ENCODE data around the gene DNAJB9.
A peak's percentile ranks its signal among the peaks of the same experiment; 100 is the strongest.

Gene DNAJB9

DNA sequence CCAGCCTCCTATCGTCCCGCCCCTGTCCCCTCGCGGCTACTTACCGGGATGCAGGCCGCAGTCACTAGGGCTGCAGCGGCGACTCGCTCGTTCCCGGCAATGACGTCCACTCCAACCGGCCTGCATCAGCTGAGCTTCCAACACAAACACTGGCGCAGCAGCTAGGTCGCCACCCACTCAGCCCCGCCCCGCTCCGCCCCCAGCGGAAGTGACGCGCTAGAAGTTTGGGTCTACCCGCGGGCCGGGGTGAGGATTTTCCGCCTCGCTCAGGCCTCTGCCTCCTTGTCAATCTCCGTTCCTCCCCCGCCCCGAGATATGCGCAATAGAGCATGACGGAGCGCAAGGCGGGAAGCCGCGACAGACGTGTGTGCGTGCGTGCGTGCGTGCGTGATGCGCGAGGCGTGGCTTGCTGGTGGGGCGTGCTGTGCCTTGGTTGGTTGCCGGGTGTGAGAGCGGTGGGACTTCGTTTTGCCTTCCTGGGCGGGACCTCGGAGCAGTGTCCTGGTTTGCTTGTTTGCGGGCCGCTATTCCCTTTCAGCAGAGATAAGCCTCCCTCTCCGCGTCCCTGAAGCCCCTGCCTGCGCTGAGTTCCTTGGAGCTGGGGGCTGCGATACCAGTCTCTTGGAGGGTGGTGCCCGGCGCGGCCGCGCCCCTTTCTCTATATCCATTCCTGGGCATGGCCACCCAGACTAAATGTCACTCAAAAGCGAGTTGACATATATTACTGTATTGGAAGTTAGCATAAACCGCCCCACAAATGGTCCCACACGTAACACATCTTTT lies 43.5 kb upstream of the DNAJB9 start, which contains the start of gene PNPLA8:
PNPLA8 (minus strand) TSS at position 151 of the 783 bp plus-strand sequence. CDS start 10,644 bp downstream, outside the sequence.
- peak within 1 kb of the TSS; percentile 77 for H3K9ac ChIP-seq (ENCODE audit: low read length)
- H3F3A ChIP-seq (ENCODE audit: insufficient read depth): peaks cover 16% of the 10 kb centered on the region; the same call in 1 of the 2 replicates
- H4K20me1 ChIP-seq (ENCODE audit: low read depth, low read length): no peaks in the 10 kb centered on the region
- no peaks in the 10 kb centered on the region for H3K36me3 ChIP-seq (ENCODE audit: low read length)
- H3K79me2 ChIP-seq (ENCODE audit: insufficient read depth, low read length): peaks cover 43% of the 10 kb centered on the region
- H3K9me3 ChIP-seq (ENCODE audit: insufficient read depth, low read length): no peaks in the 10 kb centered on the region
- no peaks in the 10 kb centered on the region for H3K9me2 ChIP-seq (replicated peaks; ENCODE audit: insufficient read depth, low read length)
- TF ChIP-seq, protein P1, sequence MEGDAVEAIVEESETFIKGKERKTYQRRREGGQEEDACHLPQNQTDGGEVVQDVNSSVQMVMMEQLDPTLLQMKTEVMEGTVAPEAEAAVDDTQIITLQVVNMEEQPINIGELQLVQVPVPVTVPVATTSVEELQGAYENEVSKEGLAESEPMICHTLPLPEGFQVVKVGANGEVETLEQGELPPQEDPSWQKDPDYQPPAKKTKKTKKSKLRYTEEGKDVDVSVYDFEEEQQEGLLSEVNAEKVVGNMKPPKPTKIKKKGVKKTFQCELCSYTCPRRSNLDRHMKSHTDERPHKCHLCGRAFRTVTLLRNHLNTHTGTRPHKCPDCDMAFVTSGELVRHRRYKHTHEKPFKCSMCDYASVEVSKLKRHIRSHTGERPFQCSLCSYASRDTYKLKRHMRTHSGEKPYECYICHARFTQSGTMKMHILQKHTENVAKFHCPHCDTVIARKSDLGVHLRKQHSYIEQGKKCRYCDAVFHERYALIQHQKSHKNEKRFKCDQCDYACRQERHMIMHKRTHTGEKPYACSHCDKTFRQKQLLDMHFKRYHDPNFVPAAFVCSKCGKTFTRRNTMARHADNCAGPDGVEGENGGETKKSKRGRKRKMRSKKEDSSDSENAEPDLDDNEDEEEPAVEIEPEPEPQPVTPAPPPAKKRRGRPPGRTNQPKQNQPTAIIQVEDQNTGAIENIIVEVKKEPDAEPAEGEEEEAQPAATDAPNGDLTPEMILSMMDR (IDR thresholded peaks at IDR 0.05; ENCODE audit: insufficient read depth, low read length, poor library complexity, severe bottlenecking): no peak
- TF ChIP-seq EZH2phosphoT487 (conservative IDR thresholded peaks at IDR 0.05; ENCODE audit: low read length): no peak
- peak within 1 kb of the TSS; percentile 79 for H3K27ac ChIP-seq (ENCODE audit: low read depth, low read length)
- H3K4me2 ChIP-seq (ENCODE audit: low read depth, low read length, poor library complexity, severe bottlenecking): peak within 1 kb of the TSS; percentile 79
- no peaks in the 10 kb centered on the region for H3K27me3 ChIP-seq (ENCODE audit: low read length)
- H2AFZ ChIP-seq (ENCODE audit: low read depth, low read length, severe bottlenecking): peak within 1 kb of the TSS; percentile 53
- peak within 1 kb of the TSS; percentile 78 for H3K4me3 ChIP-seq (ENCODE audit: insufficient read depth, low read length, poor library complexity, severe bottlenecking)

DNA sequence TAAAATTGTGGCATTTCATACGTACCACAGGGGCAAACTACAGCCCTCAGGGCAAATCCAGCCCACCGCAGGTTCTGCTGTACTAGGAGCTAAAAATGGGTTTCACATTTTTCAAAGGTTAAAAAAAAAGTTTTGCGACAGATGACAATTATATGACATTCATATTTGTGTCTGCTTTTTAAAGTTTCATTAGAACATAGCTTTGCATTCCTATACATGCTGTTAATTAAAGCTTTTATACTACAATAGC lies 43.0 kb upstream of the DNAJB9 start:
- H3F3A ChIP-seq (ENCODE audit: insufficient read depth): peaks cover 16% of the 10 kb centered on the region; the same call in 1 of the 2 replicates
- H3K9ac ChIP-seq (ENCODE audit: low read length): peak overlapping the region; percentile 77
- no peaks in the 10 kb centered on the region for H3K9me3 ChIP-seq (ENCODE audit: insufficient read depth, low read length)
- H3K27me3 ChIP-seq (ENCODE audit: low read length): no peaks in the 10 kb centered on the region
- no peaks in the 10 kb centered on the region for H4K20me1 ChIP-seq (ENCODE audit: low read depth, low read length)
- TF ChIP-seq, protein P1 (IDR thresholded peaks at IDR 0.05; ENCODE audit: insufficient read depth, low read length, poor library complexity, severe bottlenecking): no peak
- no peak for TF ChIP-seq EZH2phosphoT487 (conservative IDR thresholded peaks at IDR 0.05; ENCODE audit: low read length)
- no peaks in the 10 kb centered on the region for H3K9me2 ChIP-seq (replicated peaks; ENCODE audit: insufficient read depth, low read length)
- peak overlapping the region; percentile 53 for H2AFZ ChIP-seq (ENCODE audit: low read depth, low read length, severe bottlenecking)
- H3K79me2 ChIP-seq (ENCODE audit: insufficient read depth, low read length): peaks cover 38% of the 10 kb centered on the region
- no peaks in the 10 kb centered on the region for H3K36me3 ChIP-seq (ENCODE audit: low read length)
- H3K4me2 ChIP-seq (ENCODE audit: low read depth, low read length, poor library complexity, severe bottlenecking): peak overlapping the region; percentile 79
- H3K4me3 ChIP-seq (ENCODE audit: insufficient read depth, low read length, poor library complexity, severe bottlenecking): peak overlapping the region; percentile 64
- H3K27ac ChIP-seq (ENCODE audit: low read depth, low read length): peak overlapping the region; percentile 79

DNA sequence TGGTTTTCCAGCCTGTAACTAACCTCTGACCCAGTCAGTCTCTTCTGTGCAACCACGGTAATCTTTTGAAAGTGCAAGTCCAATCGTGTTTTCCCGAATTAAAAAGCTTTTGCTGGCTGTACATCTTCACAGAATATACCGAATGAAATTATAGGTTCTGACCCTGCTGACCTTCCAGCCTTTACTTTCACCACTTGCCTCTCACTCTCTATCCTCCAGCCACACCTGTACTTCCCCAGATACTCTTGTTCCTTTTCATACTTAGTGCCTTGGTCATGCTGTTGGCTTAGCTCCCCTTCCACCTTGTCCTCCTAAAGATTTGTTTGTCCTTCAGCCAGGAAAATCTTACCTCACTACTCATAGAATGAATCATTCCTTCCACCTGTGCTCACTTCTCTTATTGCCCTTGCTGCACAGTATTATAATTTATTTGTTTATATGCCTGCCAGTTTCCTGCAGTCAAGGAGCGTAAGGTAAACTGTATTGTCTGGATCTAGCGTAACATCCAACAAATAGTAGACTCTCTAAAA lies 41.4 kb upstream of the DNAJB9 start:
- TF ChIP-seq EZH2phosphoT487 (conservative IDR thresholded peaks at IDR 0.05; ENCODE audit: low read length): no peak
- TF ChIP-seq, protein P1 (IDR thresholded peaks at IDR 0.05; ENCODE audit: insufficient read depth, low read length, poor library complexity, severe bottlenecking): no peak

More for the DNA sequence above, 41.4 kb upstream of the DNAJB9 start:
- Histone ChIP-seq H3K27ac (ENCODE audit: low read depth, low read length) (no peak overlapping the region), H2AFZ (ENCODE audit: low read depth, low read length, severe bottlenecking) (no peak overlapping the region), H3K79me2 (ENCODE audit: insufficient read depth, low read length) (peaks cover 24% of the 10 kb centered on the region), H3F3A (ENCODE audit: insufficient read depth) (peaks cover 16% of the 10 kb centered on the region; the same call in 1 of the 2 replicates), H3K4me3 (ENCODE audit: insufficient read depth, low read length, poor library complexity, severe bottlenecking) (no peak overlapping the region), H3K9me3 (ENCODE audit: insufficient read depth, low read length) (no peaks in the 10 kb centered on the region), H3K27me3 (ENCODE audit: low read length) (no peaks in the 10 kb centered on the region), H3K36me3 (ENCODE audit: low read length) (no peaks in the 10 kb centered on the region), H3K9me2 (replicated peaks; ENCODE audit: insufficient read depth, low read length) (no peaks in the 10 kb centered on the region), H3K4me2 (ENCODE audit: low read depth, low read length, poor library complexity, severe bottlenecking) (no peak overlapping the region), H3K9ac (ENCODE audit: low read length) (no peak overlapping the region), H4K20me1 (ENCODE audit: low read depth, low read length) (no peaks in the 10 kb centered on the region)

Data from SU-DHL-6 (cell line).